ENCODE data around the gene LENEP. TPM values are rescaled to one million over a fixed set of nuclear protein-coding genes. Genes with fewer than 3 reads are reported as not detected.

The LENEP gene
- total RNA-seq, 1 donor from 2014 or later: 0.59 TPM

DNA sequence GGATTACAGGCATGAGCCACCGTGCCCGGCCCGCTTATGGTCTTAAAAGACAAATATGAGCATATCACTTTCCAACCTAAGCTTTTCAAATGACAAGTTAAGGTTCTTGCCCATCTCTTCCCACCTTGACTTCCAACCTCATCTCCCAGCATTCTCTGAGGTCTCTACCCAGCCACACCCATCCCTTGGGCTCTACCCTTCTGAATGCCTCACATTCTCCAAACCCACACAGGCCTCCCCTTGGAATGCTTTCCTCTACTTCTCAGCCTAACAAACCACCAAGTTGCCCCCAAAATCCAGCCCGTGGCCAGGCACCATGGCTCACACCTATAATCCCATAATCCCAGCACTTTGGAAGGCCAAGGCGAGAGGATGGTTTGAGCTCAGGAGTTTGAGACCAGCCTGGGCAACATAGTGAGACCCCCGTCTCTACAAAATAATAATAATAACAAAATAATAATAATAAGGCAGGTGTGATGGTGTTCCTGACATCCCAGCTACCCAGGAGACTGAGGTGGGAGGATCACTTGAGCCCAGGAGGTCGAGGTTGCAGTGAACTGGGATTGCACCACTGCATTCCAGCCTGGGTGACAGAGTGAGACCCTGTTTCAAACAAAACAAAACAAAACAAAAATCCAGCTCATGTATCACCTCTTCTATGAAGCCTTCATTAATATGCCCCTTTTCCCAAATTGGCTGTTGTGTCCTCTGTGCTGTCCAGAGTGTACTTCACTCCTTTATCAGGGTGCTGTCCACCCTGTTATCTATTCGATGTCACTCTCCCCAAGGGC lies 28.9 kb downstream of the LENEP start:
- intact Hi-C loops (cut with micrococcal nuclease): no loop called here

DNA sequence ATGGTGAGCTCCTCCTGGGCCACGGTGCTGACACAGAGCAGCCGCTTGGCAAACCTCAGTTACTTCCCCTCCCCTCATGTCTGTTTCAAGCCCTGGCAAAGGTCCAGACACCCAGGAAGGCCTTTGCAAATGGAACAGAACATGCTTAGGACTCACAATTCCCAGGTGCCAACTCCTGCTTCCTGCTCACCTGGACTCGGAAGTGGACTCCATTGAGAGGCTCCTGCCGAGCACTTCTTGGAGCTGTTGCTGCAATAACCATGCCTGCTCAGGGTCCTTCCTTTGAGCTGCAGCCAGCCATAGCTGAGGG lies 29.5 kb downstream of the LENEP start:
- intact Hi-C loops (cut with micrococcal nuclease): no loop called here

DNA sequence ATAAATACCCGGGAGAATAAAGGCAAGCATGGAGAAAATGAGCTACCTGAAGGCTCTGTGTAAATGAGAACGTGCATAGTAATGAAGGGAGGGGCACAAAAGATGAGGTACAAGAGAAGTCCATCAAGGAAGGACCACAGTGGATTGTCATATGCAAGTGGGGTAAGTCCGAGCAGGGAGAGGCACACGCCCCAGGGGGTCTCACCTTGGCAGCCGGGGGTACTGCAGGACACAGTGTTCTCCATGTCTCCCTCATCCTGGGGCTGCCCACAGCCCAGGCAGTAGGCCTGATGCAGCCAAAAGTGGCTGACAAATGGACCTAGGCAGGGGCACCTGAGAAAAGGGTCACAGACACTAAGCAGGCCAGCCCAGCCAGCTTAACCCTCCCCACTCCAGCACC lies 30.2 kb downstream of the LENEP start:
- intact Hi-C loops (cut with micrococcal nuclease): no loop called here

DNA sequence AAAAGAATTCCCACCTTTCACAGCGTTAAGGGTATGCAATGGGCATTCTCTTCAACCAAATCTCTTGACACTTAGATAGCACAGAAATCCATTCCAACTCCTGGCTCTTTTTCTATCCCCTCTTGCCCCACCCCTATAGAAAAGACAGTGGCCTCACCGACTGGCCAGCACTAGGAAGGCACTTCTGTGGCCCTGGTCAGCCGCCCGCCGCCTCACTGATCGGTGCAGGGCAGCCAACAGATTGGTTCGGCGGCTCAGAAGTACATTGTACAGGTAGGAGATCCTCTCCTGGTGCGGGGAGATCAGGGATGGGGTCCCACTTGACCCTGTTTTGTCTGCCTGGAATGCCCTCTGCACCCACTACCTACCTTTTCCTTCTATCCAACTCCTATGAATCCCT lies 30.9 kb downstream of the LENEP start:
- intact Hi-C loops (cut with micrococcal nuclease): no loop called here

DNA sequence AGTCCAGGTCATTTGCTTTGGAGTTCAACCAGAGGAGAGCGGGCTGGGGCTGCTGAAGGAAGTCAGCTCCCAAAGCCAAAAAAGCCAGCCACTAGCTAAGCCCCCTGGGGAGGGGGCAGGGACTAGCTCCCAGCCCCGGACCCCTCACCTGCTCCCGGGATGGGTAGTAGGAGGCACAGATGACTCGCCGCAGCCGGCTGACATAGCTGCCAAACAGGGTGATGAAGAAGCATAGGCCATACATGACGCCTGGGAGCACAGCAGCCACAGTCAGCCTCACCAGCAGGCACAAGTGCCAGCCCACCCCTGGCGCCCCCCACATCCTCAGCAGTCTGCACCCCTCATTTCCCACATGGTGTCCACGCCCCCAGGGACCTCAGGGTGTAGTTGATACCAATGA lies 32.8 kb downstream of the LENEP start:
- intact Hi-C loops (cut with micrococcal nuclease): no loop called here

DNA sequence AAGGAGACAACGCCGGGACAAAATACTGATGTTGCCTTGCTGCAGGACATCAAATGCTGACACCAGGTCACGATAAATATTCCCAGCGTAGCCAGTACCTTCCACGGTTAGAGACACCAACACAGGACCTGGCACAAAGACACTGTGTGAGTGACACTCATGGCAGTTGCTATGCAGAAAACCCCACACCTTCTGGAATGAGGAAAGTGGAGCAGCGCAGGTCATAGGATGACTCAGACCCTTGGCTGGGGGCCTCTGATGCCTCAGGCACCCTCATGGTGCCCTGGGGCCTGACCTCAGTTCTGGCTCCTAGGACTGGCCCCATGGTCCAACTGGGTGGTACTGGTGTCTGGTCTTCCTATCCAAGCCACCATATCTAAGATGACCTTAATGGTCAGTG lies 33.2 kb downstream of the LENEP start:
- intact Hi-C loops (cut with micrococcal nuclease): no loop called here

DNA sequence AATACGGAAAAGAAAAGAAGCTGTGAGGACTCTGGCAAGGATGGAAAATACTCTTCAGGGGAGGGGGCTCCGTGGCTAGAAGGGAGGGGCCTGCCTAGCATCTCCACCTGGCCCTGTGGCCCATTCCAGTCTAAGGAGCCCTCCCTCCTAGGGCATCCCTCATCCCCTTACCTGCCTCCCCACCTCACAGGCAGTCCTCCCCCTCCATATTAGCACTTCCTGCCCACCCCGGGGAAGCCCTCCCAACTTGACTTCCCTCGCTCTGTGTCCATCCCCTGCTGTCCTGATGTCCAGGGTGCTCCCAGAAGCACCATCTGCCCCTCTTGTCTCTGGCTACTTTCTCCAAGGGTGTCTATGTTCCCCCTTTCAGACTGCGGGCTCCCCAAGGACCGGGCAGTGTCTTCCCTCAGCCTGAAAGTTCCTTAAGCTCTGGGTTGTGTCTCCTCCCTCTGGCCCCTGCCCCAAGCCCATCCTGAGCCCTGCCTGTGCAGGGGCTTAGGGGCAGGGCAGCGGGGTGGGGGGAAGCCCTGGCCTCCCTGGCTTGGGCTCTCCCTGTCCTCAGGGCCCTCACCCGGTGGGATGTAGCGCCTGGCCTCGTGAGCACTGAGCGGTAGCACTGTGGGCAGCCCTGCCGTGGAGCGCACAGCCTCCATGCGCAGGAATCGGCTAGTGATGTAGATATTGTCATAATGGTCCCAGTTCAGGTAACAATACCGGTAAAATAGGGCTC lies 36.3 kb downstream of the LENEP start:
- intact Hi-C loops (cut with micrococcal nuclease): no loop called here

DNA sequence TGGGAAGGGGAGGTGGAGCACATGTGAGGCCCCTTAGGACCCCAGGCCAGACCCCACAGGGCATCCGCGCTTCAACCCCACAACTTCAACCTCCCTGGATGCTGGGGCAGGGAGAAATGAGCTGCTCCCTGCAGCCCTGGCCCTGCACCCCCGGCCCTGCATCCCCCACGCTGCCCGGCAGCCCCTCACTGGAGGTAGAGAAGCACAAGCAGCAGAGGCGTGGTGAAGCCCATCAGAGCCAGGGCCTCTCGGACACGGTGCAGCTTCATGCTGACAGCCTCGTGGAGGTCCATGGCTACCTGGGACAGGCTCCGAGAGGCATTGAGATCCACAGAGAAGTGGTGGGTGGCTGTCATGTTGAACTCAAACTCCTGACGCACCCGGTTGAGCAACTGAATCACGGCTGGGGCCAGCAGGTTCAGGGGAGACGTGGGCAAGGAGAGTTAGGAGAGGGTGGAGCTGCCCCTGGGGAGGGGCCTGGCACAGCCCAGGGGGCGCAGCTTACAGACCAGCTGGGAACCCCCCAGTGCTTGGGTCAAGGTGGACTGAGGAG lies 36.9 kb downstream of the LENEP start:
- intact Hi-C loops (cut with micrococcal nuclease): no loop called here

DNA sequence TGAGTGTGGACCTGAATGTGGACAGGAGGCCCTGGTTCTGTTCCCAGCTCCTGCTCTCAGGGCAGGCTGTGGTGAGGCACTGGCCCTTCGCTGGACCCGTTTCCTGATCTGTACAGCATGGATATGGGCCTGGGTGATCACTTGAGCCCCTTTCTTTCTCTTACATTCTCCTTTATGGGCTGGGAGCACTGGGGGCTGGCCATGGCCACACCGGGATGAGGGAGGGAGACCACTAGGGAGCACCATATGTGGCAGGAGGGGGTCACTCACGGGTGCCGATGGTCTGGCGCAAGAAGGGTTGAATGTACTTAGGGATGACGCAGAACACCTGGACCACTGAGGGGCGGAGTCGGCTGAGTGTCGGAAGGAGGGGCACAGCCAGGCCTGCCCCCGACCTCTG lies 37.5 kb downstream of the LENEP start:
- intact Hi-C loops (cut with micrococcal nuclease): no loop called here

DNA sequence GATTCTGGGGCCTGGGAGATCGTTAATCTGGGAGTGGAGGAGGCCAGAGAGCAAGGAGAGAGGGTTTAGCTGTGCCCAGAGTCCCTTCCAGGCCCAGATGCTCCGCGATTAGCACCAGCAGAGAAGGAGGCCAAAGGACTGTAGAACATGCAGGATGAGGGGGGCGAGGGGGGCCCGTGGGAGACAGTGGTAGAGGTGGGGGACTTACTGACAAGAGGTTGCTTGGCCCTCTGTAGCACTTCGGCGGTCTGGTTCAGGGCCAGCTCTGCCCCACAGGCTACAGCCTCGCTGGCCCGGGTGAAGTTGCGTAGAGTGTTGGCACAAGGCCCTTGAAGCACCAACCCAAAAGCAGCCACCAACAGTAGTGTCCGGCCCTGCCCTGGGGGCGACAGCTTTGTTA lies 39.5 kb downstream of the LENEP start:
- intact Hi-C loops (cut with micrococcal nuclease): no loop called here

DNA sequence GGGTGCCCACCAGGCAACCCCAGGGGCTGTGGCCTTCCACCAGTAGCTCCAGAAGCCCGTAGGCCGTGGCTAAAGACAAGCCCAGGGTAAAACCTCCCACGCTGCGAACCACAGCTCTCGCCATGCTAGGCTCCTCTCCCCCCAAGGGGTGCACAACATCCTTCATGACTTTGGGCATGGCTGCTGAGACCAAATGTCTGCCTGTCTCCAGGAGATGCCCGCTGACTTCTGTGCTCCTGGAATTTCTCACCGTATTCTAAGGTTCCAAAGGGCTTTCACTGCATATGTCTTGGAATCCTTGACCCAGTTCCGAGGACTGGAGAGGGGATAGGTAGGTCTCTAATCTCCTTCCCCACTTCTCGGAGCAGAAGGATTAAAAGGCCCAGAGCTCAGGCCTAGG lies 40.1 kb downstream of the LENEP start, which contains the start of the genes DCST1 and DCST2:
Gene DCST1, plus strand, starts transcription at position 301 of the 400 bp plus-strand sequence. CDS start 213 bp downstream, outside the sequence.
Gene DCST2, minus strand, starts transcription at position 258 of the 400 bp plus-strand sequence. Its CDS starts 80 bp downstream, at position 178.
- intact Hi-C loops (cut with micrococcal nuclease): no loop called here

DNA sequence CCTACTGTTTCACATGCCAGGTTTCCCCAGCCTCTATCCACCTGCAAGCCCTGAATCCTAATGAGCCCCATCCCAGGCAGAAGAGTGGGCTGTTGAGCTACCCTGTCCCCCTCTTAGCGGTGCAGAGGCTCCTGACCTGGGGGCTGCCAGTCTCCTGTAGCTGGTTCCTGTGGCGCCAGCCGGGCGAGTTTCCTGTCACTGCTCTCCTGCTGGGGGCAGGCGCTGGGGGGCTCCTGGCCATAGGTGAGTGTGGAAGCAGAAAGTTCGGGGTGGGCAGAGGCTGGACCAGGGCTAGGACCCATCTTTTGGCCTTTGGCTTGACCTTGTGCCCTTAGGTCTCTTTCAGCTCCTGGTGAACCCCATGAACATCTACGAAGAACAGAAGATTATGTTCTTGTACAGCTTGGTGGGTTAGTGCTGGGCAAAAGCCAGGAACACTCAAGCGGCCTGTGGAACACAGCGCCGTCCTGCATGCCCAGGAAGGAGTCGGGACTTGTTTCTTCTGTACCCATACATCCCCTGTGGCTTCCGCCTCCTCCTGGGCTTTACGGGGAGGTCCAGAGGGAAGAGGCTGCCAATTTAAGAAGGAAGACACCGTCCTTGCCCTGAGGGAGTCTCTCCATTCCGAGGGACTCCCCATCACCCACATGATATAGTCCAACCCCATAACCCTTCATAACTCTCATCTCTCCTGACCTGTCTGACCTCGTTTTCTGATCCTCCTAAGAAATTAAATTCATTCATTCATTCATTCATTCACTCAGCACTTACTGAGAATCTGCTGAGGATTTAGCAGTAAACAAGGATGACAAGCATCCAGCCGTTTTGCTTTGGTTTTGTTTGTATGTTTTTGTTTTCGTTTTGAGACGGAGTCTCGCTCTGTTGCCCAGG lies 41.2 kb downstream of the LENEP start:
- intact Hi-C loops (cut with micrococcal nuclease): no loop called here

DNA sequence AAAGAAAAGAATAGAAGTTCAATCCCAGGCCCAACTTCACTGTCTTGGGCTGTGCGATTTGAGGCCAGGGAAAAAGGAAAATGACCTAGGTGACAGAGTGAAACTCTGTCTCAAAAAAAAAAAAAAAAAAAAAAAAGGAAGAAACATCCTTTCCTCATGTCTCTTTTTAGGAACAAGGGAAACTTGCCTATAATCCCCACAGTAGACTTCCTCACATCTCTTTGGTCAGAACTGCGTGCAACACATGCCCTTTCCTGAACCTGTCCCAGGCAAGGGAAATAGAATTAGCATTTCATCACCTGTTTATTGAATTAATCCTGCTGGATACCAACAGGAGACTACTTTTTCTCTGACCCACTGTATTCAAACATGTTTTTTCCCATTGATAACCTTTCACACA lies 42.5 kb downstream of the LENEP start:
- intact Hi-C loops (cut with micrococcal nuclease): no loop called here

DNA sequence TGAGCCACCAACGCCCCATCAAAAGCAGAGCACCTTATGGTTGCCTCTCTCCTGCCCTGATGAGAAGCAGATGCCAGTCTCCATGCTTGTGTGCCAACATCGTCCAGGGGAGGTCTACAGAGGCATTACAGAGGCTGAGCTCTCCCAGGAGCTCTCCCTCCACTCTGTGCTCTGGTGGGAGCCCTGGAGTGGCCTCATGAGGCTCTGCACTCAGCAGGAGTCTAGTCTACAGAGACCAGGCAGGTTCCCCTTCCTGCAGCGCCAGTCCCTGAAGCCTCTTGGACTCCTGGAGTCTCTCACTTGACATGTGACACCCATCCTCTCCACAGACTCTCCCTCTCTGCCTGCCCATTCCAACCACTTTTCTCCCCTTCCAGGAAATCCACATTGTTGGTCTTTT lies 43.7 kb downstream of the LENEP start:
- intact Hi-C loops (cut with micrococcal nuclease): no loop called here

DNA sequence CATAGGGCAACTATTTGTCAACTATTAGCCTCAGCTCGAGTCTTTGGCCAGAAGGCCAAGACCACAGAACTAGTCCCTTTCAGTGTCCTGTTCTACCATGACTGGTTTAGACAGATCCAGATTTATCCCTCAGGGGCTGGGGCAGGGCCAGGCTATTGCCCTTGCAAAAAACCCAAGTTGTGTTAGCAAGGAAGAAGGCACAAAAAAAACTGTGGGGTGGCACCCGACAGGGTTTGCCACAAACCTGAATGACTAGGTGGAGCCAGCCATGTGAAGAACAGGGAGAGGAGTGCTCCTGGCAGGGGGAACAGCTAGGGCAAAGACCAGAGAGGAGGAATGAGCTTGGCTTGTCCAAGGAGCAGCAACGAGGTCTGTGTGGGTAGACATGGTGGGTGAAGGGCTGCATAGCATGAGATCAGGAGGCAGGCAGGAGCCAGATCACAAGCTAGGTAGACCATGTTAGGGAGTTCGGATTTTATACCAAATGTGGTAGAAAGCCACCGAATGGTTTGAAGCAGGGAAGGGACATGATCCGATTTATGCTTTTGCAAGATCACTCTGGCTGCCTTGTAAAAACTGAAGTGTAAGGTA lies 44.6 kb downstream of the LENEP start:
- intact Hi-C loops (cut with micrococcal nuclease): no loop called here

DNA sequence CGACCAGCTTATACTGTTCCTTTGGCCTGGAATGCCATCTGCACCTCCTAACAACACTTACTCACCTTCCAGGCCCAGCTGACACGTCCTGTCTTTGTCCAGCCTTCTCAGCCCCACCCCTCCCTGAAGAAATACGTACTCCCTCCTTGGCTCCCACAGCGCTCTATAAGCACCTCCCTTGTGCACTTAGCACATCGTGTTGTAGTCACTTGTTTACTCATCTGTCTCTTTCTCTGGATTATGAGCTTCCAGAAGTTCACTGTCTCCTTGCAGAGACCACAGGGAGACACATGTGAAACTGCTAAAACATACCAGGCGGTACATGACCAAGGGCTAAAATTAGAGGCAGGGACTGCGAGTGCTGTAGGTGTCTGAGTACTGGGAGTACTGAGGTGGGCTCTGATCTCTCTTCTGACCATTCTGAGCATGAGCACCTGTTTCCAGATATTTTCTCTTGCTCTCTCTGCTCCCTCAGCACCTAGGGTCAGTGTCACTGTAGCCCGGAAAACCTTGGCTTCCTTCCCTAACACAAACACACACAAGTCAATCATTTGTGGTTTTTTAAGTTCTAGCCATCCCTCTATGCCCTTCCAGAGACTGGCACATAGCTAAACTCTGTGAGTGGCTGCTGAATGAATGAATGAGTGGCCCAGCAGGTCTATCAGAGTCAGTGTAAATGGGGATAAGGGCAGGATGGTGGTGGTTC lies 45.4 kb downstream of the LENEP start:
- intact Hi-C loops (cut with micrococcal nuclease): no loop called here

DNA sequence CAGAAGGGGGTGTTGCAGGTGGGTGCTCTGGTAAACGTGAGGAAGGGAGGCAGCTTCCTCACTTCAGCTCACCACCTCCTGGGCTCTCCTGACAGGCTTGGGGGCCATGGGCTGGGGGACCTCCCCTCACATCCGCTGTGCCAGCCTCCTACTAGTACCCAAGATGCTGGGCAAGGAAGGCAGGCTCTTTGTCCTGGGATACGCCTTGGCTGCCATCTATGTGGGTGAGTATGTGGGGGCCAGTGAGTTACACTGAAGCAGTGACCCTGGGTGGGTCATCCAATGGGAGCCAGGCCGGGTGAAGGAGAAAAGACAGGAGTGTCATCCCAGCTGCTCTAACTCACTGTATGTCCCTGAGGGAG lies 45.9 kb downstream of the LENEP start:
- intact Hi-C loops (cut with micrococcal nuclease): no loop called here

DNA sequence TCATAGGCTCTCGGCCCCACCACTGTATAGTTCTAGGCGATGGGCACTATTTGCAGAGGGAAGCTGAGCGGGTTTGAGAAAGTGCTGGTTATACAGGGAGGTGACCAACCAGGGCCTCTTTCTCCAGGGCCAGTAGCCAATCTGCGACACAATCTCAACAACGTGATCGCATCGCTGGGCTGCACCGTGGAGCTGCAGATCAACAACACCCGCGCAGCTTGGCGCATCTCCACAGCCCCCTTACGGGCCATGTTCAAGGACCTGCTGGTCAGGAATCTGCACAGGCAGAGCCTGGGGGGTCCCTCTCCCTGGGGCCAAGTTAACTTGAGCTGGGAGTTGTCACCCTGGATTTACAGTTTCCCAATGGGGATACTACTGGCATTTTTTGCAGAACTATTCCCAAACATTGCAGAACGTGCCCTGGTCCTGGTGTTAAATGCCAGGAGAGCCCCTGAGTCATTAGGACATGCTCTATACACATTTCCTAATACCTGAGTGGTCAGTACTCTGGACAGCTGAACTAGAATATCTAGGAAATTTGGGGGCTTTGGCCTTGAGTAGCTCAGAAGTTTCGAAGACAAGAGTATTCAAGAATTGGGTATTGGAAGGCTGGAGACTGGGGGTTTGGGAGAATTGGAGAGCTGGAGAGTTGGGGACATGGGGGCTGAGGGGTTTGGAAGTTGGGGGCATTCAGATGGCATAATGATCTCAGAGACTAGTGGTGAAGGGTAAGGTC lies 47.1 kb downstream of the LENEP start:
- intact Hi-C loops (cut with micrococcal nuclease): no loop called here

DNA sequence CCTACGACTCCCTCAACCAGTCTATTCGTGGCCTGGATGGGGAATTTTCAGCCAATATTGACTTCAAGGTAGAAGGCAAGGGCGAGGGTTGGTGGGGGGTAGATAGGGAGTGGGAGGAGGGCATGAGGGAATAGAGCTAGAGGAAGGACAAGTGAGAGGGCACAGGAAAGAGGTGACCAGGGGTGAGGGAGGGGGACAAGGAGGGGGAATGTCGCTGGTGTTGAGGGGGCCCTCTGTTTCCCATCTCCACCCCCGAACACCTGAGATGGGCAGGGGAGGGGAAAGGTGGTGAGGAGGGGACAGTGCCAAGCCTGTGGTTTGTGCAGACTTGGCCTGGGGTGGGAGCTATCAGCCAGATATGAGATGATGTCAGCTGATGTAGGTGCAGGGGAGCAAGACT lies 49.4 kb downstream of the LENEP start:
- intact Hi-C loops (cut with micrococcal nuclease): no loop called here

DNA sequence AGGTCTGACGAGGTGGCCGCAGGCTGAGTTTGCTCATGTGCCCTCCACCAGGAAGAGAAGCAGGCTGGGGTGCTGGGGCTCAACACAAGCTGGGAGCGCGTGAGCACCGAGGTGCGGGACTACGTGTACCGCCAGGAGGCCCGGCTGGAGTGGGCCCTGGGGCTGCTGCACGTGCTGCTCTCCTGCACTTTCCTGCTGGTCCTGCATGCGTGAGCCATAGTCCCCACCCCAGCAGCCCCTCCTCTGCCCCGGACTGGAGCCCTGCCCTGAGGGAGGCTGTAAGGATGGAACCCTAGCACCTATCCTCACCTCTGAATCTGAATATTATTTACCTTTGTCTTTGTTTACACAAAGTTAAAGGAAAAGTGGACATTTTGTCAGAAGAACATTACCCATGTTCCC lies 49.9 kb downstream of the LENEP start:
- intact Hi-C loops (cut with micrococcal nuclease): no loop called here
